ENCODE data around the gene SEC24C.
A peak's percentile ranks its signal among the peaks of the same experiment; 100 is the strongest.
"Not testable (repeated sequence)": the region's sequence is repeated elsewhere in the genome, so short reads cannot be mapped to it uniquely, and the experiment has no call there.

The SEC24C gene

GRCh38 chr10:73743905-73744663, at the start of gene SEC24C:
TSS of gene SEC24C (plus strand) at chr10:73744372. CDS start at chr10:73746833, 2,461 bp downstream.
- peak; percentile 96 for DNase-seq (ENCODE audit: low read depth)
- no peak for TF ChIP-seq CTCF (IDR thresholded peaks at IDR 0.05; ENCODE audit: insufficient read depth, low read depth, low read length, missing control alignments)

GRCh38 chr10:73695302-73695701, 48.9 kb upstream of the SEC24C start:
- not testable (repeated sequence) for H3K4me3 ChIP-seq (ENCODE audit: low read length)
- peak; percentile 48 for DNase-seq (ENCODE audit: low read depth)

More at GRCh38 chr10:73743905-73744663, at the start of gene SEC24C:
- H3K4me3 ChIP-seq (ENCODE audit: low read length): peak within 1 kb of the TSS; percentile 99

- H3K4me3 ChIP-seq (ENCODE audit: low read length); DNase-seq (ENCODE audit: low read depth): not testable (repeated sequence)
Measured at GRCh38 chr10:73697675-73698159, 46.5 kb upstream of the SEC24C start, which contains the start of gene AGAP5. TSS of gene AGAP5 (minus strand) at chr10:73698109. CDS start at chr10:73697755, 354 bp downstream.

- not testable (repeated sequence) for DNase-seq (ENCODE audit: low read depth); H3K4me3 ChIP-seq (ENCODE audit: low read length)
Measured at GRCh38 chr10:73698819-73699218, 45.4 kb upstream of the SEC24C start.

GRCh38 chr10:73703924-73704323, 40.2 kb upstream of the SEC24C start:
- not testable (repeated sequence) for DNase-seq (ENCODE audit: low read depth); H3K4me3 ChIP-seq (ENCODE audit: low read length)

GRCh38 chr10:73705506-73706072, 38.6 kb upstream of the SEC24C start:
- H3K4me3 ChIP-seq (ENCODE audit: low read length): not testable (repeated sequence)
- DNase-seq (ENCODE audit: low read depth): peak; percentile 3

- DNase-seq (ENCODE audit: low read depth): peak; percentile 24
- H3K4me3 ChIP-seq (ENCODE audit: low read length): not testable (repeated sequence)
Measured at GRCh38 chr10:73706488-73706887, 37.7 kb upstream of the SEC24C start.

- not testable (repeated sequence) for DNase-seq (ENCODE audit: low read depth); H3K4me3 ChIP-seq (ENCODE audit: low read length)
Measured at GRCh38 chr10:73707628-73708027, 36.5 kb upstream of the SEC24C start.

- not testable (repeated sequence) for DNase-seq (ENCODE audit: low read depth)
Measured at GRCh38 chr10:73708122-73708521, 36.0 kb upstream of the SEC24C start.

GRCh38 chr10:73711683-73712082, 32.5 kb upstream of the SEC24C start:
- DNase-seq (ENCODE audit: low read depth); H3K4me3 ChIP-seq (ENCODE audit: low read length): not testable (repeated sequence)

More at GRCh38 chr10:73708122-73708521, 36.0 kb upstream of the SEC24C start:
- not testable (repeated sequence) for H3K4me3 ChIP-seq (ENCODE audit: low read length)

GRCh38 chr10:73713912-73714311, 30.3 kb upstream of the SEC24C start:
- H3K4me3 ChIP-seq (ENCODE audit: low read length); DNase-seq (ENCODE audit: low read depth): not testable (repeated sequence)

GRCh38 chr10:73714483-73714882, 29.7 kb upstream of the SEC24C start:
- DNase-seq (ENCODE audit: low read depth); H3K4me3 ChIP-seq (ENCODE audit: low read length): not testable (repeated sequence)

- DNase-seq (ENCODE audit: low read depth); H3K4me3 ChIP-seq (ENCODE audit: low read length): not testable (repeated sequence)
Measured at GRCh38 chr10:73715179-73716156, 28.7 kb upstream of the SEC24C start.
